H1 (cell line): ENCODE measurements around the gene KBTBD13. TPM values are rescaled to one million over a fixed set of nuclear protein-coding genes. Genes with fewer than 3 reads are reported as not detected.

ENCODE experiments used
- SP4 ChIP-seq: IDR thresholded peaks from 2 replicates; pipeline ENCODE4 v1.6.1; 2012; ENCODE audit warnings: low read length, inconsistent platforms
- polyA plus RNA-seq, 7 experiments: library from polyadenylated mRNA; depleted of rRNA in 3 of 7; stranded (reverse) in 5 of 7; unstranded in 2 of 7; fragments of >200 nt in 5 of 7; fragments of 200-250 nt in 2 of 7; gene quantifications; 1 replicate in 5 of 7; 2 replicates in 1 of 7; 4 replicates in 1 of 7; pipeline versions ENCODE4 v1.2.1 to v1.2.3, GENCODE V29; 2011 to 2013; ENCODE audit warnings: missing spikeins in 2 of 7, mixed read lengths in 2 of 7
- total RNA-seq: library from RNA; stranded (reverse); fragmentation: NEBNext Ultra II Directional; extraction: Animal tissue kit (Norgen Biotek cat#: 25700); gene quantifications from 2 replicates; pipeline ENCODE4 v1.2.1, GENCODE V29; 2021

The KBTBD13 gene
- total and polyA plus RNA-seq, 2 of the 8 experiments (the other 6 are each of a cell fraction or from before 2014, with no cell fraction given), result not detected

DNA sequence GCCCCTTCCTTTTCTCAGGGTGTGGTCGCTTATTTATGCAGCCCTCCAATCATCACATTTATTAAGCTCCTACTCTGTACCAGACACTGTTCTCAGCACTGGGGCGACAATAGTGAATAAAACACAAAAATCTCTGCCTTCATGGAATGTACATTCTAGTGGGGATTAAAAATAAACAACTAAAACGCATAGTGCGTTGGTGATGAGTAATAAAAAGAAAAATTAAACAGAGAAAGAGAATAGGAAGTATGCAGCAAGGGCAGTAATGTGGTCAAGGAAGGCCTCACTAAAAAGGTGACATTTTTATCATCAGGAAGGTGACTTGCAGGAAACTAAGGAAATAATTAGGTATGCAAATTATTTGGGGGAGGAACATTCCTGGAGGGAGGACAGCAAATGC, 26.3 kb upstream of the KBTBD13 start (continued):
- no peak for TF ChIP-seq SP4
